GM12892 (cell line): ENCODE measurements around the gene CYP4F22.

Source experiments
- DNase-seq: peaks from one replicate; pipeline ENCODE4 v3.0.0; 2011; ENCODE audit not compliant: insufficient read length
- FAIRE-seq: peaks from 2 replicates; lab custom pipeline; 2011; peaks lifted over from hg19 to GRCh38; lab: Jason Lieb, UNC
- POLR2A ChIP-seq: IDR thresholded peaks from 2 replicates; pipeline ENCODE4 v1.6.1; 2011; ENCODE audit warnings: low read depth, low read length, control low read depth
- POLR2AphosphoS5 ChIP-seq: IDR thresholded peaks from 2 replicates; pipeline ENCODE4 v1.6.1; 2011; ENCODE audit warnings: low read depth, low read length, control low read depth
- TAF1 ChIP-seq: IDR thresholded peaks from 2 replicates; pipeline ENCODE4 v1.6.1; 2011; ENCODE audit warnings: low read depth, mild to moderate bottlenecking, control low read depth, low read length, borderline replicate concordance

Gene CYP4F22

DNA sequence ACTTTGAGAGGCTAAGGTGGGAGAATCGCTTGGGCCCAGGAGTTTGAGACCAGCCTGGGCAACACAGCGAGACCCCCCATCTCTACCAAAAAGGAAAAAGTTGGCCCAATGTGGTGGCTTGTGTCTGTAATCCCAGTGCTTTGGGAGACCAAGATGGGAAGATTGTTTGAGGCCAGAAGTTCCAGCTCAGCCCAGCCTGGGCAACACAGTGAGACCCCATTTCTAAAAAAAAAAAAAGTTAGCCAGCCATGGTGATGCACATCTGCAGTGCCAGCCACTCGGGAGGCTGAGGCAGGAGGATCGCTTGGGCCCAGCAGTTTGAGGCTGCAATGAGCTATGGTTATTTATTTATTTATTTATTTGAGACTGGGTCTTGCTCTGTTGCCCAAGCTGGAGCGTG, 41.3 kb downstream of the CYP4F22 start:
- DNase-seq = no peak
- FAIRE-seq = no peak
- TF ChIP-seq POLR2AphosphoS5 = no peak
- no peak for TF ChIP-seq POLR2A

GRCh38 chr19:15550273-15550672, 41.9 kb downstream of the CYP4F22 start:
- no peak for DNase-seq
- TF ChIP-seq POLR2AphosphoS5 (no peak), POLR2A (no peak), TAF1 (no peak)
- FAIRE-seq = no peak

- TF ChIP-seq TAF1 (no peak), POLR2AphosphoS5 (no peak), POLR2A (no peak)
- DNase-seq = no peak
- FAIRE-seq = no peak
Measured at GRCh38 chr19:15550929-15551292, 42.6 kb downstream of the CYP4F22 start.

DNA sequence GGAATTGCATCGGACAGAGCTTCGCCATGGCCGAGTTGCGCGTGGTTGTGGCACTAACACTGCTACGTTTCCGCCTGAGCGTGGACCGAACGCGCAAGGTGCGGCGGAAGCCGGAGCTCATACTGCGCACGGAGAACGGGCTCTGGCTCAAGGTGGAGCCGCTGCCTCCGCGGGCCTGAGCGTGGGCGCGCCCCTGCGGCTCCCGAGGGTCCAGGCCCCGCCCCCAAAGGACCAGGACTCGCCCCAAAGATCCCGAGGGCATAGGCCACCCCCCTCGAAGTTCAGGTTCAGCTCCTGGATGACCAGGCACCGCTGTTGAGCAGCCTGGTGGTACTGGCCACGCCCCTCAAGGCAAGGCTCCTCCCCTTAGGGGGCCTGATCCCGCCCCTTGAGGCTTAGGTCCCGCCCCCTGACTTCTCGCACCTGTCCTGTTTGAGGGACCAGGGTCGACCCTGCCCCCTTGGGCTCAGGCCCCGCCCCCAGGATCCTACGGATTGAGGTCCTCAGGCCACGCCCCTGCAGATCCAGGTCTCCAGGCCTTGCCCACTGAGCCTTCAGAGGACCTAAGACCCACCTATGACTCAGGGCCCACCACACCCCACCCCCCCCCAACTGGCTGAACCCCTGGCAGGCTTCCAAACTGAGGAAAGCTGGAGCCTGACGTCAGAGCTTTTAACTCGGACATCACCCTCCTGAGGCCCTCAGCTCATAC, 43.1 kb downstream of the CYP4F22 start:
- no peak for TF ChIP-seq POLR2A
- FAIRE-seq = no peak
- peak; percentile 47 for DNase-seq

DNA sequence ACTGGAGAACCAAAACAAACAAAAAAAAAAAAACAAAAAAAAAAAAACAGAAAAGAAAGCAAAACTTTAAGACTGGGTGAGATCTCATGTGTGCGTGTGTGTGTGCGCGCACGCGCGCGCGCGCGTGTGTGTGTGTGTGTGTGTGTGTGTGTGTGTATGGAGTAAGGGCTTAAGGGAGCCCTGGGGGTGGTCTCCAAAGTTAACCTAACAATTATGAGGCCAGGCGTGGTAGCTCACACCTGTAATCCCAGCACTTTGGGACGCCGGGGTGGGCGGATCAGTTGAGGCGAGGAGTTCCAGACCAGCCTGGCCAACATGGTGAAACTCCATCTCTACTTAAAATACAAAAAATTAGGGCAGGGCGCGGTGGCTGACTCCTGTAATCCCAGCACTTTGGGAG, 46.7 kb downstream of the CYP4F22 start:
- TF ChIP-seq POLR2AphosphoS5 (no peak), POLR2A (no peak), TAF1 (no peak)
- no peak for FAIRE-seq
- DNase-seq = no peak

GRCh38 chr19:15555759-15556633, 47.7 kb downstream of the CYP4F22 start:
- no peak for TF ChIP-seq POLR2A
- TF ChIP-seq TAF1 = no peak
- no peak for TF ChIP-seq POLR2AphosphoS5
- DNase-seq (peak; percentile 83), FAIRE-seq (peak; percentile 95)

DNA sequence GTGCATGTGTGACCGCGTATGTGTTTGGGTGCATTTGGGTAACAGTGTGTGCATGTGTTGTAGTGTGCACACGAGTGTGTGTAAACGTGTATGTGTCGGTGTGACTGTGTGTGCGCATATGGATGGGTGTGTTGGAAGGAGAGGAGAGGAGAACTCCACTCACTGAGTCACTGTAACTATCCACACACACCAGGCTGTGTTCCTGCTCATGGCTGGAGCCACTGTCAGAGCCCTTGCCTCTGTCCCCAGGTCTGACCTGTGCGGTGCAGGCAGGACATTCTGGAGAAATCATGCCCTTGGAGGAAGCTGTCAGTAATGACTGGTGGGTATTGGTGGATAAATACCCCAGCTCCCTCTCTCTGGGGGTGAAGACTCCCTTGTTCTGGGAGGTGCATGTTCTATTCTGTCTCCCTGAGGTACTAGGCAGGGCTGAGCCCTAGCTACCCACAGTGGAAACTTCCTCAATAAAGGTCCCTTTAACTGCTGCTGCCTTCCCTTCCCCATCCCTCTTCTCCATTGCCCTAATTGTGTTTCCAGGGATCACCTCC, 48.4 kb downstream of the CYP4F22 start:
- no peak for DNase-seq
- TF ChIP-seq POLR2AphosphoS5 (no peak), TAF1 (no peak), POLR2A (no peak)
- no peak for FAIRE-seq

GRCh38 chr19:15557223-15557622, 48.9 kb downstream of the CYP4F22 start:
- no peak for TF ChIP-seq POLR2AphosphoS5
- TF ChIP-seq TAF1 = no peak
- no peak for TF ChIP-seq POLR2A
- DNase-seq = no peak
- no peak for FAIRE-seq

GRCh38 chr19:15562145-15562544, 53.8 kb downstream of the CYP4F22 start:
- DNase-seq (no peak), FAIRE-seq (no peak)
- TF ChIP-seq TAF1 (no peak), POLR2A (no peak), POLR2AphosphoS5 (no peak)

DNA sequence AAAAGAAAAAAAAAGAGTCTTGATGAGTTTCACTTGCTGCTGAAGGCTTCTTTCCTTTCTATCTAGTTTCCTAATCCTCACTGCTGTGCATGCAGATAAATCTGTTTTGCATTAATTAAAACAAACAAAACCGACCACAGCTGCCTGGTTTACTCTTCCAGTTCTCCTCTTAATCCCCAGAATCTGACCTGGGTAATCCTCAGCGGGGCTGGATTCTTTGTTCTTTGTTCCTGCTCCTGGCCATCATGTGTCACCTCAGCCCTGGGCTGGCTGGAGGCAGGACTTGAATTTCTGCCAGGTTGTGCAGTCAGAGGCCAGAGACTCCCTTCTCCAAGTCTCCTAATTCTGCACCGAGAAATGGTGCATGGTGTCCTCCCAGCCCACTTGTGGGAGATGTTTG, 54.5 kb downstream of the CYP4F22 start:
- TF ChIP-seq POLR2A = no peak
- no peak for TF ChIP-seq TAF1
- no peak for TF ChIP-seq POLR2AphosphoS5
- FAIRE-seq (no peak), DNase-seq (no peak)

GRCh38 chr19:15563325-15563794, 55.0 kb downstream of the CYP4F22 start:
- DNase-seq (no peak), FAIRE-seq (no peak)
- no peak for TF ChIP-seq POLR2AphosphoS5
- TF ChIP-seq TAF1 = no peak
- no peak for TF ChIP-seq POLR2A

DNA sequence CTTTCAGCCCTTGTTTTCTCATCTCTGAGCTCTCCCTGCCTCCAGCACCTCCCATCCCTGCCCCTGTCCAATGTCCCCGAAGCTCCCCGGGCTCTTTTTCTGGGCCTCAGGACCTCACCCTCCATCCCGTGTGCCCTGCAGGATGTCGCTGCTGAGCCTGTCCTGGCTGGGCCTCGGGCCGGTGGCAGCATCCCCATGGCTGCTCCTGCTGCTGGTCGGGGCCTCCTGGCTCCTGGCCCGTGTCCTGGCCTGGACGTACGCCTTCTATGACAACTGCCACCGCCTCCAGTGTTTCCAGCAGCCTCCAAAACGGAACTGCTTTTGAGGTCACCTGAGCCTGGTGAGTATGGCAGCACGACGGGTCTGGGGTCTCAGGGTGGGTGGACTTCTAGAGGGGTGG, 55.6 kb downstream of the CYP4F22 start:
- FAIRE-seq (no peak), DNase-seq (no peak)
- no peak for TF ChIP-seq TAF1
- TF ChIP-seq POLR2A = no peak
- no peak for TF ChIP-seq POLR2AphosphoS5
